H9 (cell line): ENCODE results near the gene TLE6. TPM values are rescaled to one million over a fixed set of nuclear protein-coding genes. Genes with fewer than 3 reads are reported as not detected.

Experiments
- DNase-seq: peaks from one replicate; pipeline ENCODE4 v3.0.0-alpha.2; 2017
- H2AFZ ChIP-seq: one replicate; pipeline ENCODE4 v1.6.1; 2013; ENCODE audit warnings: mild to moderate bottlenecking, low read length, control low read depth, moderate library complexity
- H2AK5ac ChIP-seq: 2 replicates; pipeline ENCODE4 v1.6.1; 2013; ENCODE audit warnings: low read length, control low read depth, mixed read lengths; ENCODE audit not compliant: insufficient read length
- H2BK120ac ChIP-seq: one replicate; pipeline ENCODE4 v1.6.1; 2013; ENCODE audit warnings: low read depth, mild to moderate bottlenecking, low read length, control low read depth, inconsistent platforms; ENCODE audit not compliant: poor library complexity, severe bottlenecking
- H2BK12ac ChIP-seq: 2 replicates; pipeline ENCODE4 v1.6.1; 2013; ENCODE audit warnings: low read length, control low read depth, mixed read lengths, low read depth; ENCODE audit not compliant: insufficient read length
- H2BK15ac ChIP-seq: 2 replicates; pipeline ENCODE4 v1.6.1; 2013; ENCODE audit warnings: low read depth, low read length, control low read depth
- H2BK20ac ChIP-seq: one replicate; pipeline ENCODE4 v1.6.1; 2013; ENCODE audit warnings: low read depth, mild to moderate bottlenecking, low read length, control low read depth, inconsistent platforms; ENCODE audit not compliant: poor library complexity, severe bottlenecking
- H2BK5ac ChIP-seq: 2 replicates; pipeline ENCODE4 v1.6.1; 2013; ENCODE audit warnings: low read length, control low read depth, mixed read lengths; ENCODE audit not compliant: insufficient read length
- H3K14ac ChIP-seq: 2 replicates; pipeline ENCODE4 v1.6.1; 2013; ENCODE audit warnings: low read length, control low read depth; ENCODE audit not compliant: insufficient read depth
- H3K18ac ChIP-seq: 2 replicates; pipeline ENCODE4 v1.6.1; 2013; ENCODE audit warnings: low read depth, mild to moderate bottlenecking, mixed read lengths, low read length, control low read depth; ENCODE audit not compliant: insufficient read length
- H3K23ac ChIP-seq: 2 replicates; pipeline ENCODE4 v1.6.1; 2013; ENCODE audit warnings: low read length, control low read depth, mixed read lengths, low read depth; ENCODE audit not compliant: insufficient read length
- H3K23me2 ChIP-seq: 2 replicates; pipeline ENCODE4 v1.6.1; 2013; ENCODE audit warnings: low read depth, mild to moderate bottlenecking, mixed read lengths, low read length, control low read depth; ENCODE audit not compliant: insufficient read length, poor library complexity, severe bottlenecking
- H3K27ac ChIP-seq: 2 replicates; pipeline ENCODE4 v1.5.1; 2013; ENCODE audit warnings: low read length, control low read depth, mixed read lengths, low read depth; ENCODE audit not compliant: insufficient read length
- H3K27me3 ChIP-seq: 2 replicates; pipeline ENCODE4 v1.6.1; 2013; ENCODE audit warnings: low read length, control low read depth, inconsistent platforms; ENCODE audit not compliant: insufficient read depth
- H3K4ac ChIP-seq: 2 replicates; pipeline ENCODE4 v1.6.1; 2013; ENCODE audit warnings: low read depth, mild to moderate bottlenecking, control low read depth, inconsistent platforms, low read length, moderate library complexity
- H3K4me1 ChIP-seq: 2 replicates; pipeline ENCODE4 v1.6.1; 2013; ENCODE audit warnings: low read length, control low read depth, inconsistent platforms; ENCODE audit not compliant: insufficient read depth
- H3K4me2 ChIP-seq: 2 replicates; pipeline ENCODE4 v1.6.1; 2013; ENCODE audit warnings: low read length, control low read depth, mixed read lengths; ENCODE audit not compliant: insufficient read length, insufficient read depth
- H3K56ac ChIP-seq: 2 replicates; pipeline ENCODE4 v1.6.1; 2013; ENCODE audit warnings: low read depth, mild to moderate bottlenecking, mixed read lengths, low read length, control low read depth; ENCODE audit not compliant: insufficient read length
- H3K79me1 ChIP-seq: 2 replicates; pipeline ENCODE4 v1.6.1; 2013; ENCODE audit warnings: low read depth, mild to moderate bottlenecking, moderate library complexity, low read length, control low read depth, inconsistent platforms; ENCODE audit not compliant: insufficient read depth, poor library complexity, severe bottlenecking
- H3K79me2 ChIP-seq: 2 replicates; pipeline ENCODE4 v1.6.1; 2013; ENCODE audit warnings: low read length, control low read depth, inconsistent platforms; ENCODE audit not compliant: insufficient read depth
- H3K9ac ChIP-seq: 2 replicates; pipeline ENCODE4 v1.6.1; 2013; ENCODE audit warnings: low read length, control low read depth, mixed read lengths; ENCODE audit not compliant: insufficient read length; ENCODE audit errors: extremely low read depth
- H3K9me3 ChIP-seq: one replicate; pipeline ENCODE4 v1.6.1; 2013; ENCODE audit warnings: low read depth, low read length, inconsistent platforms; ENCODE audit not compliant: control insufficient read depth
- H3T11ph ChIP-seq: one replicate; pipeline ENCODE4 v1.6.1; 2013; ENCODE audit warnings: mild to moderate bottlenecking, low read length, control low read depth, inconsistent platforms
- H4K20me1 ChIP-seq: one replicate; pipeline ENCODE4 v1.6.1; 2013; ENCODE audit not compliant: control insufficient read depth, insufficient read length, insufficient read depth
- H4K5ac ChIP-seq: 2 replicates; pipeline ENCODE4 v1.6.1; 2013; ENCODE audit warnings: low read depth, mild to moderate bottlenecking, mixed read lengths, low read length, control low read depth; ENCODE audit not compliant: insufficient read length
- H4K8ac ChIP-seq: replicated peaks from 2 replicates; pipeline ENCODE4 v1.6.1; 2013; ENCODE audit warnings: low read length, control low read depth, mixed read lengths, low read depth; ENCODE audit not compliant: insufficient read length
- H4K91ac ChIP-seq: 2 replicates; pipeline ENCODE4 v1.6.1; 2013; ENCODE audit warnings: low read depth, mild to moderate bottlenecking, moderate library complexity, mixed read lengths, low read length, control low read depth; ENCODE audit not compliant: insufficient read length
- H3K27ac Mint-ChIP-seq, 3 experiments: 2 replicates in 2 of 3; 3 replicates in 1 of 3; pipeline ENCODE4 v1.8.0; 2020 to 2021; ENCODE audit warnings: mixed read lengths in 3 of 3, mild to moderate bottlenecking in 1 of 3, moderate library complexity in 1 of 3
- H3K27me3 Mint-ChIP-seq: 2 replicates; pipeline ENCODE4 v1.8.0; 2021; ENCODE audit warnings: low read depth, mild to moderate bottlenecking, moderate library complexity, mixed read lengths
- H3K36me3 Mint-ChIP-seq, 3 experiments: 2 replicates in 2 of 3; 3 replicates in 1 of 3; pipeline ENCODE4 v1.8.0; 2020 to 2021; ENCODE audit warnings: low read depth in 3 of 3, mixed read lengths in 3 of 3; ENCODE audit not compliant: insufficient read depth in 1 of 3
- H3K4me1 Mint-ChIP-seq, 2 experiments: 2 replicates each; pipeline ENCODE4 v1.8.0; 2020; ENCODE audit warnings: mixed read lengths in 2 of 2
- H3K4me3 Mint-ChIP-seq, 2 experiments: 2 replicates in 1 of 2; 3 replicates in 1 of 2; pipeline ENCODE4 v1.8.0; 2020 to 2021; ENCODE audit warnings: mild to moderate bottlenecking in 2 of 2, mixed read lengths in 2 of 2, moderate library complexity in 1 of 2
- H3K9me3 Mint-ChIP-seq, 2 experiments: 2 replicates in 1 of 2; 3 replicates in 1 of 2; pipeline ENCODE4 v1.8.0; 2020; ENCODE audit warnings: mild to moderate bottlenecking in 2 of 2, mixed read lengths in 2 of 2, moderate library complexity in 1 of 2
- WGBS: extraction: QIAGEN DNeasy Blood & Tissue Kit; methylation state at CpG from one replicate; pipeline ENCODE4 v1.1.7; 2013; ENCODE audit warnings: missing lambda C conversion rate, low lambda C conversion rate, mixed read lengths; ENCODE audit not compliant: insufficient read length; ENCODE audit errors: extremely low coverage; 5-methylcytosine and 5-hydroxymethylcytosine counted together
- total RNA-seq: library from RNA; stranded (reverse); gene quantifications from 2 replicates; pipeline ENCODE4 v1.2.1, GENCODE V29; 2021
- TF ChIP-seq, protein P1 (sequence below): fragments of 200-600 bp; sonication (generic); conservative IDR thresholded peaks from 3 replicates; pipeline ENCODE4 v1.8.0; 2021; ENCODE audit warnings: antibody characterized with exemption, mild to moderate bottlenecking

Gene TLE6
- total RNA-seq, 1 experiment from 2014 or later: 1.7 TPM

DNA sequence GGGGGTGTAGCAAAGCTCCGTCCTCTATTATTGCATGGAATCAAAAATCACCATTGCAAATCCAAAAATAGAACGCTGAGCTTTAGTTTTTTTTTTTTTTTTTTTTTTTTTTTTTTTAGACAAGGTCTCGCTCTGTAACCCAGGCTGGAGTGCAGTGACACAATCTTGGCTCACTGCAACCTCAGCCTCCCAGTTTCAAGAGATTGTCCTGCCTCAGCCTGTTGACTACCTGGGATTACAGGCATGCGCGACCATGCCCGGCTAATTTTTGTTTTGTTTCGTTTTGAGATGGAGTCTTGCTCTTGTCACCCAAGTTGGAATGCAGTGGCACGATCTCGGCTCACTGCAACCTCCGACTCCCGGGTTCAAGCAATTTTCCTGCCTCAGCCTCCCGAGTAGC, 17.2 kb upstream of the TLE6 start:
- H2BK20ac ChIP-seq: no peak overlapping the region

More for the DNA sequence above, 17.2 kb upstream of the TLE6 start:
- Histone ChIP-seq H2BK12ac (no peak overlapping the region), H3K27ac (no peak overlapping the region), H4K91ac (no peak overlapping the region), H2BK5ac (no peak overlapping the region), H3K9ac (no peak overlapping the region), H3K18ac (no peak overlapping the region), H2AK5ac (no peak overlapping the region), H4K5ac (no peak overlapping the region), H3K4me2 (no peak overlapping the region), H2BK15ac (no peak overlapping the region), H3K9me3 (no peaks in the 10 kb centered on the region), H3T11ph (no peak overlapping the region), H3K27me3 (no peaks in the 10 kb centered on the region), H3K4ac (no peak overlapping the region), H3K79me1 (no peaks in the 10 kb centered on the region), H2BK120ac (no peak overlapping the region), H3K23ac (no peak overlapping the region), H3K56ac (no peak overlapping the region), H3K4me1 (no peaks in the 10 kb centered on the region), H3K79me2 (no peaks in the 10 kb centered on the region), H3K23me2 (no peaks in the 10 kb centered on the region), H4K20me1 (no peaks in the 10 kb centered on the region), H2AFZ (no peak overlapping the region), H3K14ac (no peak overlapping the region), H4K8ac (no peak overlapping the region)
- WGBS: no CpG with 5 or more reads among the region's 12 CpGs
- Mint-ChIP-seq H3K27ac (no peak overlapping the region), H3K27me3 (peaks cover 7% of the 10 kb centered on the region), H3K4me3 (no peak overlapping the region), H3K9me3 (peaks cover 0 to 1% of the 10 kb centered on the region in 2 experiments; a peak in 3 of 5 replicates), H3K4me1 (peaks cover 2% of the 10 kb centered on the region in 2 experiments; a peak in 3 of 4 replicates), H3K36me3 (no peaks in the 10 kb centered on the region)
- DNase-seq: no peak
- TF ChIP-seq, protein P1, sequence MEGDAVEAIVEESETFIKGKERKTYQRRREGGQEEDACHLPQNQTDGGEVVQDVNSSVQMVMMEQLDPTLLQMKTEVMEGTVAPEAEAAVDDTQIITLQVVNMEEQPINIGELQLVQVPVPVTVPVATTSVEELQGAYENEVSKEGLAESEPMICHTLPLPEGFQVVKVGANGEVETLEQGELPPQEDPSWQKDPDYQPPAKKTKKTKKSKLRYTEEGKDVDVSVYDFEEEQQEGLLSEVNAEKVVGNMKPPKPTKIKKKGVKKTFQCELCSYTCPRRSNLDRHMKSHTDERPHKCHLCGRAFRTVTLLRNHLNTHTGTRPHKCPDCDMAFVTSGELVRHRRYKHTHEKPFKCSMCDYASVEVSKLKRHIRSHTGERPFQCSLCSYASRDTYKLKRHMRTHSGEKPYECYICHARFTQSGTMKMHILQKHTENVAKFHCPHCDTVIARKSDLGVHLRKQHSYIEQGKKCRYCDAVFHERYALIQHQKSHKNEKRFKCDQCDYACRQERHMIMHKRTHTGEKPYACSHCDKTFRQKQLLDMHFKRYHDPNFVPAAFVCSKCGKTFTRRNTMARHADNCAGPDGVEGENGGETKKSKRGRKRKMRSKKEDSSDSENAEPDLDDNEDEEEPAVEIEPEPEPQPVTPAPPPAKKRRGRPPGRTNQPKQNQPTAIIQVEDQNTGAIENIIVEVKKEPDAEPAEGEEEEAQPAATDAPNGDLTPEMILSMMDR: no peak
